HEK293 (cell line): Measurements from ENCODE around the gene KCNJ9.

ENCODE experiments used
- ZBTB20 ChIP-seq: fragments of 450-650 bp; formaldehyde crosslinking; IDR thresholded peaks from 2 replicates; pipeline ENCODE4 v1.5.1; 2016; ENCODE audit warnings: missing biosample characterization, missing genetic modification characterization
- ZBTB21 ChIP-seq: fragments of 450-650 bp; formaldehyde crosslinking; IDR thresholded peaks from 2 replicates; pipeline ENCODE4 v1.5.1; 2017; ENCODE audit warnings: missing biosample characterization, missing genetic modification characterization
- ZNF121 ChIP-seq: fragments of 450-650 bp; formaldehyde crosslinking; IDR thresholded peaks from 2 replicates; pipeline ENCODE4 v1.5.1; 2016; ENCODE audit warnings: missing biosample characterization, missing genetic modification characterization
- ZNF23 ChIP-seq: fragments of 450-650 bp; formaldehyde crosslinking; IDR thresholded peaks from 2 replicates; pipeline ENCODE4 v1.5.1; 2016; ENCODE audit warnings: missing biosample characterization, missing genetic modification characterization, borderline replicate concordance
- ZNF335 ChIP-seq: fragments of 450-650 bp; formaldehyde crosslinking; conservative IDR thresholded peaks from 2 replicates; pipeline ENCODE4 v1.5.1; 2016; ENCODE audit warnings: missing biosample characterization, missing genetic modification characterization
- ZNF473 ChIP-seq: fragments of 450-650 bp; formaldehyde crosslinking; IDR thresholded peaks from 2 replicates; pipeline ENCODE4 v1.5.1; 2017; ENCODE audit warnings: missing biosample characterization, missing genetic modification characterization
- ZNF521 ChIP-seq: fragments of 450-650 bp; formaldehyde crosslinking; IDR thresholded peaks from 2 replicates; pipeline ENCODE4 v1.5.1; 2017; ENCODE audit warnings: missing biosample characterization, mild to moderate bottlenecking, missing genetic modification characterization
- ZNF571 ChIP-seq: fragments of 450-650 bp; formaldehyde crosslinking; IDR thresholded peaks from 2 replicates; pipeline ENCODE4 v1.5.0; 2017; ENCODE audit warnings: missing biosample characterization, missing genetic modification characterization
- ZNF596 ChIP-seq: fragments of 450-650 bp; IDR thresholded peaks from 2 replicates; pipeline ENCODE4 v1.5.0; 2018; ENCODE audit warnings: missing biosample characterization, mild to moderate bottlenecking, missing genetic modification characterization, moderate library complexity
- TF ChIP-seq, protein P1 (sequence below): fragments of 450-650 bp; formaldehyde crosslinking; IDR thresholded peaks from 2 replicates; pipeline ENCODE4 v1.5.1; 2017; ENCODE audit warnings: missing biosample characterization, missing genetic modification characterization
- TF ChIP-seq, protein P2 (sequence below): fragments of 450-650 bp; formaldehyde crosslinking; IDR thresholded peaks from 2 replicates; pipeline ENCODE4 v1.5.1; 2016; ENCODE audit warnings: missing biosample characterization, missing genetic modification characterization
- TF ChIP-seq, protein P3 (sequence below): fragments of 450-650 bp; formaldehyde crosslinking; IDR thresholded peaks from 2 replicates; pipeline ENCODE4 v1.5.1; 2016; ENCODE audit warnings: missing biosample characterization, missing genetic modification characterization
- TF ChIP-seq, protein P4 (sequence below): fragments of 450-650 bp; IDR thresholded peaks from 2 replicates; pipeline ENCODE4 v1.5.1; 2018; ENCODE audit warnings: missing biosample characterization, mild to moderate bottlenecking, missing genetic modification characterization

DNA sequence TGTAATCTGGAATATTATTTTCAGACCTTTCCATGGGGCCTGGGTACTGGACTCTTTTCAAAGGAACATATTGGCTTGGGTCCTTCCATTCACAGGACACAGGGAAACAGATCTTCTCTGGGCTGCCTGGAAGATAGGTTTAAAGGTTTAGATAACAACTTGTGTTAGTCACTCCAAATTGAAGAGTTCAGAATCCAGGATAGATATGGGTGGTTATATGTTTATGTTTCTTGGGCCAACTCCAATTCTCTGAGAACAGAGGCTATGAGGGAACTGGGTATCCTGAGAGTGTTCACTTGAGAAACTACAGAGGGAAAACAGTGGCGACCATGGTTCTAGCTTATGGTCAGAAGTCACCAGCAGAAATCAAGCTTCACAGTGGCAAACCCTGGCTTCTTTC lies 40.9 kb upstream of the KCNJ9 start:
- TF ChIP-seq ZNF335 (tag by site-specific recombination) (no peak), ZNF23 (tag by site-specific recombination) (no peak), ZNF596 (tag by site-specific recombination) (no peak), ZNF521 (tag by site-specific recombination) (no peak), ZBTB20 (tag by site-specific recombination) (no peak), ZBTB21 (tag by site-specific recombination) (no peak), ZNF121 (no peak), ZNF571 (tag by site-specific recombination) (no peak), ZNF473 (tag by site-specific recombination) (no peak)
- TF ChIP-seq, protein P1, sequence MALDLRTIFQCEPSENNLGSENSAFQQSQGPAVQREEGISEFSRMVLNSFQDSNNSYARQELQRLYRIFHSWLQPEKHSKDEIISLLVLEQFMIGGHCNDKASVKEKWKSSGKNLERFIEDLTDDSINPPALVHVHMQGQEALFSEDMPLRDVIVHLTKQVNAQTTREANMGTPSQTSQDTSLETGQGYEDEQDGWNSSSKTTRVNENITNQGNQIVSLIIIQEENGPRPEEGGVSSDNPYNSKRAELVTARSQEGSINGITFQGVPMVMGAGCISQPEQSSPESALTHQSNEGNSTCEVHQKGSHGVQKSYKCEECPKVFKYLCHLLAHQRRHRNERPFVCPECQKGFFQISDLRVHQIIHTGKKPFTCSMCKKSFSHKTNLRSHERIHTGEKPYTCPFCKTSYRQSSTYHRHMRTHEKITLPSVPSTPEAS (tag by site-specific recombination), result no peak
- TF ChIP-seq, protein P2, sequence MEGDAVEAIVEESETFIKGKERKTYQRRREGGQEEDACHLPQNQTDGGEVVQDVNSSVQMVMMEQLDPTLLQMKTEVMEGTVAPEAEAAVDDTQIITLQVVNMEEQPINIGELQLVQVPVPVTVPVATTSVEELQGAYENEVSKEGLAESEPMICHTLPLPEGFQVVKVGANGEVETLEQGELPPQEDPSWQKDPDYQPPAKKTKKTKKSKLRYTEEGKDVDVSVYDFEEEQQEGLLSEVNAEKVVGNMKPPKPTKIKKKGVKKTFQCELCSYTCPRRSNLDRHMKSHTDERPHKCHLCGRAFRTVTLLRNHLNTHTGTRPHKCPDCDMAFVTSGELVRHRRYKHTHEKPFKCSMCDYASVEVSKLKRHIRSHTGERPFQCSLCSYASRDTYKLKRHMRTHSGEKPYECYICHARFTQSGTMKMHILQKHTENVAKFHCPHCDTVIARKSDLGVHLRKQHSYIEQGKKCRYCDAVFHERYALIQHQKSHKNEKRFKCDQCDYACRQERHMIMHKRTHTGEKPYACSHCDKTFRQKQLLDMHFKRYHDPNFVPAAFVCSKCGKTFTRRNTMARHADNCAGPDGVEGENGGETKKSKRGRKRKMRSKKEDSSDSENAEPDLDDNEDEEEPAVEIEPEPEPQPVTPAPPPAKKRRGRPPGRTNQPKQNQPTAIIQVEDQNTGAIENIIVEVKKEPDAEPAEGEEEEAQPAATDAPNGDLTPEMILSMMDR, result no peak
- TF ChIP-seq, protein P3, sequence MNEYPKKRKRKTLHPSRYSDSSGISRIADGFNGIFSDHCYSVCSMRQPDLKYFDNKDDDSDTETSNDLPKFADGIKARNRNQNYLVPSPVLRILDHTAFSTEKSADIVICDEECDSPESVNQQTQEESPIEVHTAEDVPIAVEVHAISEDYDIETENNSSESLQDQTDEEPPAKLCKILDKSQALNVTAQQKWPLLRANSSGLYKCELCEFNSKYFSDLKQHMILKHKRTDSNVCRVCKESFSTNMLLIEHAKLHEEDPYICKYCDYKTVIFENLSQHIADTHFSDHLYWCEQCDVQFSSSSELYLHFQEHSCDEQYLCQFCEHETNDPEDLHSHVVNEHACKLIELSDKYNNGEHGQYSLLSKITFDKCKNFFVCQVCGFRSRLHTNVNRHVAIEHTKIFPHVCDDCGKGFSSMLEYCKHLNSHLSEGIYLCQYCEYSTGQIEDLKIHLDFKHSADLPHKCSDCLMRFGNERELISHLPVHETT (tag by site-specific recombination), result no peak
- TF ChIP-seq, protein P4, sequence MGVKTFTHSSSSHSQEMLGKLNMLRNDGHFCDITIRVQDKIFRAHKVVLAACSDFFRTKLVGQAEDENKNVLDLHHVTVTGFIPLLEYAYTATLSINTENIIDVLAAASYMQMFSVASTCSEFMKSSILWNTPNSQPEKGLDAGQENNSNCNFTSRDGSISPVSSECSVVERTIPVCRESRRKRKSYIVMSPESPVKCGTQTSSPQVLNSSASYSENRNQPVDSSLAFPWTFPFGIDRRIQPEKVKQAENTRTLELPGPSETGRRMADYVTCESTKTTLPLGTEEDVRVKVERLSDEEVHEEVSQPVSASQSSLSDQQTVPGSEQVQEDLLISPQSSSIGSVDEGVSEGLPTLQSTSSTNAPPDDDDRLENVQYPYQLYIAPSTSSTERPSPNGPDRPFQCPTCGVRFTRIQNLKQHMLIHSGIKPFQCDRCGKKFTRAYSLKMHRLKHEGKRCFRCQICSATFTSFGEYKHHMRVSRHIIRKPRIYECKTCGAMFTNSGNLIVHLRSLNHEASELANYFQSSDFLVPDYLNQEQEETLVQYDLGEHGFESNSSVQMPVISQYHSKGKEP (tag by site-specific recombination), result no peak
